ENCODE results near the gene IL4R.

IL4R gene

DNA sequence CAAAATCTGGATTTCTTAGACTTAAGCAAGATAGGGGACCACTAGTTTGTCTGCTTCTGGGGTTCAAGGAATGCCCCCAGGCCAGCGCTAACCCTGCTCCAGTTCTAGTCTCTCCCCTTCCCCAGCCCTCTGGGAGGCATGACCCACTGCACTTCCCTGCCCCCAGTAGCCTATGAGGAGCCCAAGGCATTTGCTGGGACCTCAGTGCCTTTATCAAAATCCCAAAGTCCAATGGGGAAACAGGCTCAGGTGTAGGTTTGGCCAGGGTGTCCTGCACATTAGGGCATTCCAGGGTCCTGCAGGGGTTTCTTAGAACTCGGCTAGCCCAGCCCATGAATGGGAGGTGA is 1.2 kb downstream of the IL4R start:
- Mint-ChIP-seq H3K36me3 (ENCODE audit: low read depth) (no peaks in the 10 kb centered on the region), H3K27ac (no peak overlapping the region), H3K9me3 (no peaks in the 10 kb centered on the region), H3K27me3 (ENCODE audit: low read depth) (peaks cover 44% of the 10 kb centered on the region), H3K4me3 (peak overlapping the region; percentile 87 to 93 (median 92)), H3K4me1 (peaks cover 55% of the 10 kb centered on the region)
- TF ChIP-seq, protein P1, sequence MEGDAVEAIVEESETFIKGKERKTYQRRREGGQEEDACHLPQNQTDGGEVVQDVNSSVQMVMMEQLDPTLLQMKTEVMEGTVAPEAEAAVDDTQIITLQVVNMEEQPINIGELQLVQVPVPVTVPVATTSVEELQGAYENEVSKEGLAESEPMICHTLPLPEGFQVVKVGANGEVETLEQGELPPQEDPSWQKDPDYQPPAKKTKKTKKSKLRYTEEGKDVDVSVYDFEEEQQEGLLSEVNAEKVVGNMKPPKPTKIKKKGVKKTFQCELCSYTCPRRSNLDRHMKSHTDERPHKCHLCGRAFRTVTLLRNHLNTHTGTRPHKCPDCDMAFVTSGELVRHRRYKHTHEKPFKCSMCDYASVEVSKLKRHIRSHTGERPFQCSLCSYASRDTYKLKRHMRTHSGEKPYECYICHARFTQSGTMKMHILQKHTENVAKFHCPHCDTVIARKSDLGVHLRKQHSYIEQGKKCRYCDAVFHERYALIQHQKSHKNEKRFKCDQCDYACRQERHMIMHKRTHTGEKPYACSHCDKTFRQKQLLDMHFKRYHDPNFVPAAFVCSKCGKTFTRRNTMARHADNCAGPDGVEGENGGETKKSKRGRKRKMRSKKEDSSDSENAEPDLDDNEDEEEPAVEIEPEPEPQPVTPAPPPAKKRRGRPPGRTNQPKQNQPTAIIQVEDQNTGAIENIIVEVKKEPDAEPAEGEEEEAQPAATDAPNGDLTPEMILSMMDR (IDR thresholded peaks at IDR 0.05; ENCODE audit: unreplicated experiment in 3 of 3), result no peak

- TF ChIP-seq, protein P1 (IDR thresholded peaks at IDR 0.05; ENCODE audit: unreplicated experiment in 3 of 3), result no peak
- Mint-ChIP-seq H3K27me3 (ENCODE audit: low read depth) (peaks cover 41% of the 10 kb centered on the region), H3K4me1 (peaks cover 55% of the 10 kb centered on the region), H3K27ac (no peak overlapping the region), H3K4me3 (peak overlapping the region; percentile 87 to 93 (median 92)), H3K36me3 (ENCODE audit: low read depth) (no peaks in the 10 kb centered on the region), H3K9me3 (no peaks in the 10 kb centered on the region)
These were observed 1.7 kb downstream of the IL4R start for GRCh38 chr16:27315333-27316037.

GRCh38 chr16:27316038-27316680 is 2.4 kb downstream of the IL4R start:
- no peaks in the 10 kb centered on the region for H3K9me3 Mint-ChIP-seq
- TF ChIP-seq, protein P1 (IDR thresholded peaks at IDR 0.05; ENCODE audit: unreplicated experiment in 3 of 3), result no peak
- peak overlapping the region; percentile 19 to 93 (median 48) for H3K4me3 Mint-ChIP-seq

GRCh38 chr16:27317320-27317719 is 3.5 kb downstream of the IL4R start:
- peak overlapping the region in 1 of 3 experiments; percentile 65 for H3K27ac Mint-ChIP-seq
- H3K4me1 Mint-ChIP-seq, result peaks cover 46% of the 10 kb centered on the region
- H3K36me3 Mint-ChIP-seq (ENCODE audit: low read depth), result no peaks in the 10 kb centered on the region
- no peaks in the 10 kb centered on the region for H3K9me3 Mint-ChIP-seq
- H3K27me3 Mint-ChIP-seq (ENCODE audit: low read depth), result peaks cover 33% of the 10 kb centered on the region
- TF ChIP-seq, protein P1 (IDR thresholded peaks at IDR 0.05; ENCODE audit: unreplicated experiment in 3 of 3), result no peak
- H3K4me3 Mint-ChIP-seq, result peak overlapping the region in 2 of 3 experiments; percentile 13 to 41

More at GRCh38 chr16:27316038-27316680, 2.4 kb downstream of the IL4R start:
- Mint-ChIP-seq H3K36me3 (ENCODE audit: low read depth) (no peaks in the 10 kb centered on the region), H3K4me1 (peaks cover 55% of the 10 kb centered on the region), H3K27ac (peak overlapping the region in 1 of 3 experiments; percentile 26), H3K27me3 (ENCODE audit: low read depth) (peaks cover 41% of the 10 kb centered on the region)

- Mint-ChIP-seq H3K4me1 (peaks cover 42% of the 10 kb centered on the region), H3K27ac (peak overlapping the region; percentile 65 to 79 (median 69)), H3K27me3 (ENCODE audit: low read depth) (peaks cover 29% of the 10 kb centered on the region), H3K9me3 (no peaks in the 10 kb centered on the region), H3K36me3 (ENCODE audit: low read depth) (no peaks in the 10 kb centered on the region), H3K4me3 (peak overlapping the region; percentile 25 to 54 (median 29))
- TF ChIP-seq, protein P1 (IDR thresholded peaks at IDR 0.05; ENCODE audit: unreplicated experiment in 3 of 3), result no peak
These were observed 4.1 kb downstream of the IL4R start for GRCh38 chr16:27317738-27318391.

All from nephron (organoid).